GM21576 (cell line): ENCODE results near the gene CENPT.
A peak's percentile ranks its signal among the peaks of the same experiment; 100 is the strongest.

ENCODE experiments used
- ATAC-seq: cut with Tn5 transposase; IDR thresholded peaks from one replicate; pipeline ENCODE4 v1.9.1; 2021; ENCODE audit warnings: mild to moderate bottlenecking, moderate library complexity; ENCODE audit not compliant: unreplicated experiment

CENPT gene

DNA sequence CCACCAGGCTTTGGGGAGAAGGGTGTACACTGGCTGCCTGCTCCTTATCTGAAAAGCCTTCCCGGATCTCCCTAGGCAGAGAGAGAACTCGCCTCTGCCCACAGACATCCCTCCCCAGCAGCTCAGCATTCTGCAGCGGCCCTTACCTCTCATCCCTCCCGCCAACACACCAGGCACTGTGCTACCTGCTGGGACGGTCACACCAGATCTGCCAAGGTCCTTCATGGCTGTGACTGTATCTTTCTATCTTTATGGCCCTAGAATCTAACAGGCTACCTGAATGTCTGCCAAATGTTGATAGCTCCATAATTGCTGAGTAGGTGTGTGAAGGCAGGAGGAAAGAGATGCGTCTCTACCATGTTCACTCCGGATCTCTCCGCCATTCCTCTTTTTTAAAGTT is 32.9 kb downstream of the CENPT start:
- ATAC-seq: no peak

- ATAC-seq: no peak
Observed at GRCh38 chr16:67811899-67812298, 35.6 kb downstream of the CENPT start.

- no peak for ATAC-seq
Observed at GRCh38 chr16:67807148-67807682, 40.3 kb downstream of the CENPT start.

DNA sequence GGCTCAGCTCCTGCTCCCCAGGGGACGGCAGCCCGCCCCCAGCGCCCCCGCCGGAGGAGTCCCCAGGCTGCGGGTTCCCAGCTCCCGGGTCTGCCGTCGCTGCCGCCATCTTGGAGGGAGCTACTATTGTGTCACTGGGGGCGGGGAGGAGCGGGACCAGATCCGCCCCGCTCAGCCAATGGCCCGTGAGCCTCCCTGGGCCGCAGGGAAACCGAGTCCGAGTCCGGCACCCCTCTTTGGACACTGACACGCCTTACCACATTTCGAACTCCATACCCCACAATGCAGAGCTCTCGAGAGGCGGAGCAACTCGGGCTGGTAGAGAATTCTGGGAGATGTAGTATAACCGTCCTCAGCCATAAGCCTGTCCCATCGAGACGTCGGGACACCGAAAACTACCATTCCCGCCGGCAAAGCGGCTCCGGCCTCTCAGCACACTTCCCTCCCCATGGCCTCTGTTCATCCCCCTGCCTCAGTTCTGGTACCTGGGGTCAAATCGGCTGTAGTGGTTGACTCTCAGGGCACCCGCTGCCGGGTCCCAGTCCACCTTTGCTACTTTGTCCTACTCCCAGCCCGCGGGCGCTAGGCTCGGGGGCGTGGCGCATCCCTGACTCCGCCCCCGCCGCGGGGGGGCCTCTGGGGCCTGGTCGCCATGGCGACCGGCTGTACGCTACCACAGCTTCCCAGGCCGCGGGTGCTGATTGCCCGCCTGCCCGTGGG is 40.9 kb downstream of the CENPT start, which contains the start of the genes RANBP10 and TSNAXIP1:
Gene RANBP10 (minus strand): TSS at position 133 of the 720 bp plus-strand sequence. CDS start 24 bp downstream, at position 109.
Gene TSNAXIP1 (plus strand): TSS at position 462 of the 720 bp plus-strand sequence. CDS start 261 bp downstream, outside the sequence.
- peak; percentile 91 for ATAC-seq

DNA sequence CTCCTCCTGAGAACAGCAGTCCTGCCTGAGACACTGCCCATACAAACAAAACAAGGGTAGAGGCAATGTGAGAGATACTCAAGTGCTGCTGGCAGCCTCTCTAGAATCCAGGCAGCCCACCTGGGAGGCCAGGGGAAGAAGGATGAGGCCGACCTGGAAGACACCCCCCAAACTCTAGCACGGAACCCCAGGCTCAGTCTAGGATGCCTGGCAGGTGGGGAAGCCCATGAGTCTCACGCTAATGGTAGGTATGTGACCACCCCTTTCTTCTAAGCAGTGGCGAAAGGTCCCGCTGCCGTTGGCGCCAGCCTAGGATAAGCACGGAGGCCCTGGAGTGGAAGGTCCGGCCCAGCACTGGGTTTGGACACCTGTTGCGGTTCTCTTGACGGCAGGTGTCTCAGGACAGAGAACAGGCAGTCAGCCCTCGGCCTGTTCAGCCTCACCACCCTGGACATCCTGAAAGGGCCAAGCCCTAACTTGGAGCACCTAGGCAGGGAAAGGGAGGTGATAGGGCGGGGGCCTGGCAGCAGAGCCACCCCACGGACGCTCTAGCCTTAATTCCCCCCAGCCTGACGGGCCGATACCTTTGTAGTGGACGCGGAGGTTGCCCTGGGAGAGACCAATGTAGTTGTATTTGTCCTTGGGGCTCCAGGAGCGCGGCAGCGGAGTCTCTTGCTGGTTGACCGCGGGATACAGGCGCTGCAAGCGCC is 41.6 kb downstream of the CENPT start:
- ATAC-seq: peak; percentile 1

DNA sequence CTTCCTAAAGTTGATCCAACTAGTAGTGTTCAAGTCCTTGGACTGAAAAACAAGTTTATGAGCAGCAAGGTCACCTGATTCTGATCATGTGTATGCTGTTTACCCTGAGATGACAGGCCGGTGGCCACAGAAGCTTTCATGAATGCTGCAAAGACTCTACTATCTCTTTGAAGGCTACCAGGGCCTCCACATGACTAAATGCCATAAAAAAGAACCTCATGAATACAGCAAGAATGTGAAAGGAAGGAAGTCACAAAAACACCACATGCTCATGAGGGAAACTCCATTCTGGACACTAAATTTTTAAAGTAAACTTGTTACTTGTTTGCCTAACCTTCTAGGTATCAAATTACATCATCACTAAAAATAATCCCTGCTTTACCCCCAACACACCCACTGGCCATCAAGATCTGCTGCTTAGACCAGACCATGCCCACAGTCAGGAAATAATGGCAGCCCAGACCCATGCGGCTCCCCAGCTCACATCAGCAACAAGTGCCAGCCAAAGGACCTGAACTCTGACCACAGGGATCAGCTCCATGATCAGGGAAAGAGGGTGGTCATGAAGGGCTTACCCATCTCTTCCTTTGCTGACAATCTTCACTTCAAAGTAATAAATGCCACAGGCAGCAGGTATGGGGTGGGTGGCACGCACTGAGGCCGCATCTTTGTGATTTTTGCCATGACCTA is 42.5 kb downstream of the CENPT start:
- ATAC-seq: no peak

- ATAC-seq: no peak
Observed at GRCh38 chr16:67803894-67804293, 43.6 kb downstream of the CENPT start.

- no peak for ATAC-seq
Observed at GRCh38 chr16:67801883-67802282, 45.6 kb downstream of the CENPT start.

GRCh38 chr16:67801241-67801640 is 46.3 kb downstream of the CENPT start:
- ATAC-seq: no peak

- ATAC-seq: no peak
Observed at GRCh38 chr16:67800338-67800926, 47.1 kb downstream of the CENPT start.

- ATAC-seq: no peak
Observed at GRCh38 chr16:67796099-67796718, 51.3 kb downstream of the CENPT start.

DNA sequence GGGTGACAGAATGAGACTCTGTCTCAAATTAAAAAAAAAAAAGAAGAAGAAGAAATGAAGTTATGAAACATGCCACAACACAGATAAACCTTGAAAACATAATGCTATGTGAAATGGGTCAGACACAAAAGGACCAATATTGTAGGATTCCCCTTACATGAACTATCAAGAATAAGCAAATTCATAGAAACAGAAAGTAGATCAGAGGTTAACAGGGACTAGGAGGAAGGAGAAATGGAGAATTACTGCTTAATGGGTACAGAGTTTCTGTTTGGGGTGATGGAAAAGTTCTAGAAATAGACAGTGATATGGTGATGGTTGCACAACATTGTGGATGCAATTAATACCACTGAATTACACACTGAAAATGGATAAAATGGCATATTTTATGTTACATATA is 57.4 kb downstream of the CENPT start:
- ATAC-seq: no peak

DNA sequence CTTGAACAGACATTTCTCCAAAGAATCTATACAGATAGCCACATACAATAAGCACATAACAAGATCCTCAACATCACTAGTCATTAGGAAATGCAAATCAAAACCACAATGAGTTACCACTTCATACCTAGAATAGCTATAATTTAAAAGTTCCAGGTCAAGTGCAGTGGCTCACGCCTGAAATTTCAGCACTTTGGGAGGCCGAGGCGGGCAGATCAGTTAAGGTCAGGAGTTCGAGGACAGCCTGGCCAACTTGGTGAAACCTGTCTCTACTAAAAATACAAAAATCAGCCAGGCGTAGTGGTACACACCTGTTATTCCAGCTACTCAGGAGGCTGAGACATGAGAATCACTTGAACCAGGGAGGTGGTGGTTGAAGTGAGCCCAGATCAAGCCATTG is 61.0 kb downstream of the CENPT start:
- no peak for ATAC-seq

GRCh38 chr16:67783353-67783725 is 64.2 kb downstream of the CENPT start:
- ATAC-seq: no peak

GRCh38 chr16:67782567-67783352 is 64.7 kb downstream of the CENPT start:
- no peak for ATAC-seq

DNA sequence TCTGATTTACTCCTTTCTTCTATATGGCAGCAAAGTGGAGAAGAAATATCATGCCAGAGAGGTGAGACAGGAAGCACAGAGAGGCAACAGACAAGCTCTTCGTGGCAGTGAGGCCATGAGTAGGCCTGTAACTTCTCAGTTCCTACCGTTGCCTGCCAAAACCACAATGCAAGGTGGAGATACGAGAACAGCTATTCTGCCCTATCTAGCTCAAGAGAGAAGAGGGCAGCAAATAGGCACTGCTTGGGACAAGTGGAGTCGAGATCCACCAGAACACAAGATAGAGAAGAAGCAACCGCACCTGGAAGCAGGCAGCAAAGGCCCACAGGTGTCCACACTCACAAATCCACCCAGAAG is 66.0 kb downstream of the CENPT start:
- ATAC-seq: peak; percentile 54

DNA sequence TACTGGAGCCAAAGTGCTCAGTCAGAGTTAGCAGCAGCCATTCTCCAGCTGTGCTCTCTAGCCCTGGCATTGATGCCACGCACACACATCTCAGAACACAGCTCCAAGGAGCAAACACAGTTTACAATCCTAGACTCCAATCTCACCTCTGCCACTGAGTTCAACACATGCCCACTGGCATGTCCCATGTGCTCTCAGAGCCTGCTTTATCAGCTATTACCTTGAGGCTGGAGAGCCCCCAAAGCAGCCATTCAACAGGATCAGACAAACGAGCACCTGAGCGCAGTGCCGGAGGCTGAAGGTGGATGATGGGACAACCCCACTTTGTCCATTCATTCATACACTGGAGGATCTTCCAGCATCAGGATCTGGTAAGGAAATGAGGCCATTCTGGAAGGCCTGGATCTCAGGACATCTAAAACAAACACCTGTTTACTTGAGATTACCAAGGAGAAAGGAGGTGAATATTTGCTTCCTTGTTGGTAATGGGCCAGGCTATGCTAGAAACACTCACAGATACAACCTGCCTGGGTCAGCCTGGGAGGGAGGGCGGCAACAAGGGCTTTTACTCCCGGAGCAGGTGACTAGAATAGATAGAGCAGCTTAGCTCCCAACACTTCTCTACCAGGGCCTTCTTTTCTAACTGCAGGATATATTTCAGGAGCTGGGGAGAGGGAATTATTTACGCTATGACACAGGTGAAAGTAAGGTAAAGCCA is 66.5 kb downstream of the CENPT start:
- ATAC-seq: no peak

DNA sequence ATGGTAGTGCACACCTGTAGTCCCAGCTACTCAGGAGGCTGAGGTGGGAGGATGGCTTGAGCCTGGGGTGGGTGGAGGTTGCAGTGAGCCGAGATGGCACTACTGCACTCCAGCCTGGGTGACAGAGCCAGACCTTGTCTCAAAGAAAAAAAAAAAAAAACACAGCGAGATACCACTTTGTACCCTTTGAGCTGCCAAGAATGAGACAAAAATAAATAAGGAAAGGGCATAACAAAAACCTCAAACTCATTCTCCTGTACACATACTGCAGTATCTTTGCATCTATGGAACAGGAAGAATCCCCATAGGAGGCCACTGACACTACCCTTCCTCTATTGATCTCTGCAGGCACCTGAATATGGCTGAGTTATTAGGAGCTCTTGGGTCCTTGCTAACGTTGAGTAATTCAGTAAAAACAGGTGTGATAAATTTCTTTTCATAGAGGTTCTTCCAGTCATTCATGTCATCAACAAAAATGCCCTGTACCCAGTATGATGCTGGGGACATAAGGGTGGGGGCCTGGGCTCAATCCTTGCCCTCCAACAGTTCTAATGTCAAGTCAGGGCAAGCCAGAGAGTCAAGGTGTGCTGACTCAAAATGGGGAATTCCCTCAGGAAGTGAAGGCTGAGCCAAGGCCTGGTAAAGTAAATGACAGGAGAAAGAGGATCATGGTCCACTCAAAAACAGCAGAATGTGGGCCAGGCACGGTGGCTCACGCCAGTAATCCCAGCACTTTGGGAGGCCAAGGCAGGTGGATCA is 68.1 kb downstream of the CENPT start:
- no peak for ATAC-seq
